Measurements from ENCODE around the gene MTCL3.
A peak's percentile ranks its signal among the peaks of the same experiment; 100 is the strongest.

The MTCL3 gene

DNA sequence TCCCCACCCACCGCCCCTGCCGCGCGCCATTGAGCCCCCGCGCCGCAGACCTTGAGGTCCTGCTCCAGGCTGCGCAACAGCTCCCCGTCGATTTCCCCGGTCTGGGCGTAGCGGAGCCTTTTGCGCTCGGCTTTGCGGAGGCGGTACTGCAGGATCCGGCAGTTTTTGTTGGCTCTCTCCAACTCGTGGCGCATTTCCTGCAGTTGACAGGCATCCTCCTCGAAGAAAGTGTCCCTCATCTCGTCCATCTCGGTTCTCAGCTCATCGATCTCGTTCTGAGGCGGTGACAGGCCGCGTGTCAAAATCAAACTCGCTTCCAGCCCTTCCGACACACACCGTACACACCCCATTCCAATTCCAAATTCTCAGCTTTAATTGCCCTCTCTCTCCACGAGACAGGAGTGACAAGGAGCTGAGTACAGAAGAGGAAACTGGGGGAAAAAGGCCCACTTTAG is 4.3 kb downstream of the MTCL3 start:
- no peaks in the 10 kb centered on the region for H3K9me1 ChIP-seq (ENCODE audit: control insufficient read depth, extremely low read depth, insufficient read depth, low read length)
- no peak for TF ChIP-seq CTCF (optimal IDR thresholded peaks at IDR 0.05 in 1 of 3, IDR thresholded peaks at IDR 0.05 in 1 of 3, conservative IDR thresholded peaks at IDR 0.05 in 1 of 3; ENCODE audit: extremely low read depth in 1 of 3, insufficient read depth in 2 of 3, low read length in 3 of 3)
- peak; percentile 98 for TF ChIP-seq EZH2 (IDR thresholded peaks at IDR 0.05; ENCODE audit: low read length)
- no peaks in the 10 kb centered on the region for H3K79me2 ChIP-seq (ENCODE audit: control insufficient read depth, insufficient read depth, low read length)
- H3K9ac ChIP-seq (ENCODE audit: control insufficient read depth, extremely low read depth, insufficient read depth, low read length) = no peak overlapping the region
- H3K4me1 ChIP-seq (ENCODE audit: control insufficient read depth, extremely low read depth, insufficient read depth, low read length) = peaks cover 11% of the 10 kb centered on the region
- H2AFZ ChIP-seq (ENCODE audit: control insufficient read depth, low read length) = no peak overlapping the region
- no peak overlapping the region for H3K27ac ChIP-seq (ENCODE audit: control insufficient read depth, insufficient read depth, low read length)
- no peaks in the 10 kb centered on the region for H3K9me3 ChIP-seq (ENCODE audit: control insufficient read depth, low read depth, low read length)
- no peaks in the 10 kb centered on the region for H4K20me1 ChIP-seq (ENCODE audit: control insufficient read depth, extremely low read depth, insufficient read depth, low read length)
- FAIRE-seq (no peak), DNase-seq (ENCODE audit: low read depth, low spot score) (no peak)
- dilution Hi-C loops (cut with MboI; ENCODE audit: extremely low pct_ligation_motif_present, low sequenced_read_pairs) = no loop called here
- peak overlapping the region in 2 of 3 experiments; percentile 51 to 53 for H3K4me3 ChIP-seq (ENCODE audit: control insufficient read depth in 2 of 3, extremely low read depth in 1 of 3, insufficient read depth in 2 of 3, low read depth in 1 of 3, low read length in 3 of 3)
- peaks cover 61% of the 10 kb centered on the region for H3K27me3 ChIP-seq (ENCODE audit: control insufficient read depth, extremely low read depth, insufficient read depth, low read length)
- H3K4me2 ChIP-seq (ENCODE audit: control insufficient read depth, extremely low read depth, insufficient read depth, low read depth, low read length) = peak overlapping the region; percentile 82
- H3K36me3 ChIP-seq (ENCODE audit: control insufficient read depth in 2 of 2, extremely low read depth in 1 of 2, insufficient read depth in 2 of 2, low read length in 2 of 2) = no peaks in the 10 kb centered on the region

DNA sequence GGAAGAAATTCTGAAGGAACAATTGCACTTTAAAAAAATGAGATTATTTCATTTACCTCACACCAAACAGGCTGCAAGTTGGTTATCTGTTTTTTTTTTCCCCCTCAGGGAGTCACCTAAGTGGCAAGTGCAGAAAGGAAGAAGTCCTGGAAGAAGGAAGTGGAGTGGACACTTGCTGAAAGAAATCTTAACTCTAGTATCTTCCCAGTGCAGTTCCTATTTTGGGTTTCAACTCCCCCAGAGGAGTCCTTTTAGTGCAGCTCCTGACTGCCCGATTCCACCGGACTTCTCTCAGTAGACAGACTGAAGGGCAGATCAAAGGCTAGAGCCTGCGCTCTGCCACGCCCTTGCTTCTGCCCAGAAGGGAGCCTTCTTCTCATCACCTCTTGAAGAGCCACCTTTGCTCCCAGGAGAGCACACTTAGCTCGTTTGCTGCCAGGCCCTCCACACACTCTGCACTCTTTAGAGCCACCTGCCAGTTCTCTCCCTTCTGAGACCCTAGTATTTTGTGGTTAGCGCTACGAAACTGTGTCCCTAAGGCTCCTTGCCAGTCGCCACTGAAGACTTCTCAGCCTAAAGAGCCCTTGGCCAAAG is 4.9 kb downstream of the MTCL3 start:
- peaks cover 56% of the 10 kb centered on the region for H3K27me3 ChIP-seq (ENCODE audit: control insufficient read depth, extremely low read depth, insufficient read depth, low read length)
- no peaks in the 10 kb centered on the region for H3K9me1 ChIP-seq (ENCODE audit: control insufficient read depth, extremely low read depth, insufficient read depth, low read length)
- H3K27ac ChIP-seq (ENCODE audit: control insufficient read depth, insufficient read depth, low read length) = no peak overlapping the region
- H3K9me3 ChIP-seq (ENCODE audit: control insufficient read depth, low read depth, low read length) = no peaks in the 10 kb centered on the region
- H3K4me2 ChIP-seq (ENCODE audit: control insufficient read depth, extremely low read depth, insufficient read depth, low read depth, low read length) = peak overlapping the region; percentile 82
- H3K4me3 ChIP-seq (ENCODE audit: control insufficient read depth in 2 of 3, extremely low read depth in 1 of 3, insufficient read depth in 2 of 3, low read depth in 1 of 3, low read length in 3 of 3) = no peak overlapping the region
- DNase-seq (ENCODE audit: low read depth, low spot score) (no peak), FAIRE-seq (no peak)
- H3K4me1 ChIP-seq (ENCODE audit: control insufficient read depth, extremely low read depth, insufficient read depth, low read length) = peaks cover 8% of the 10 kb centered on the region
- H3K79me2 ChIP-seq (ENCODE audit: control insufficient read depth, insufficient read depth, low read length) = no peaks in the 10 kb centered on the region
- H3K9ac ChIP-seq (ENCODE audit: control insufficient read depth, extremely low read depth, insufficient read depth, low read length) = no peak overlapping the region
- no peak overlapping the region for H2AFZ ChIP-seq (ENCODE audit: control insufficient read depth, low read length)
- TF ChIP-seq CTCF (optimal IDR thresholded peaks at IDR 0.05 in 1 of 3, IDR thresholded peaks at IDR 0.05 in 1 of 3, conservative IDR thresholded peaks at IDR 0.05 in 1 of 3; ENCODE audit: extremely low read depth in 1 of 3, insufficient read depth in 2 of 3, low read length in 3 of 3) = no peak
- H4K20me1 ChIP-seq (ENCODE audit: control insufficient read depth, extremely low read depth, insufficient read depth, low read length) = no peaks in the 10 kb centered on the region
- dilution Hi-C loops (cut with MboI; ENCODE audit: extremely low pct_ligation_motif_present, low sequenced_read_pairs) = no loop called here
- H3K36me3 ChIP-seq (ENCODE audit: control insufficient read depth in 2 of 2, extremely low read depth in 1 of 2, insufficient read depth in 2 of 2, low read length in 2 of 2) = no peaks in the 10 kb centered on the region

Measured in keratinocyte (primary cell).